Retina (tissue), 1 donor: ENCODE measurements around the gene LRRTM3.

ENCODE experiments used
- DNase-seq: peaks from one replicate; pipeline ENCODE4 v3.0.0-alpha.2; 2016

LRRTM3 gene

DNA sequence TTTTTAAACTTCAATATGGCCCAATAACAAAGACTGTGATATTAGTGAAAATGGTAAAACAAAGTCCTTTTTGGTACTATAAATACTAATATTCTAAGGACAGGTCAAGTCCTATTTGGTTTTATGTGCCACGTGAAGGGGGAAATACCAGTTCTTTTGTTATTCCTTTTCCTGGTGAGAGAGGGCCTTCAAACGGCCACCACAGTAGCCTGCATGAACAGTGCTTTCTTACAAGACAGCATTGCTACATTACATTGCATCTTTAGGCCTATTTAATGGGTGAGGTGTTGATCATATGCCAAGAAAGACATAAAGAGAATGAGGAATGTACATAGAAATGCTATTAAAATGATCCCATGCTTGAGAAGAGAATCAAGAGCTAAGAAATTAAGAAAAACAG, 214.8 kb downstream of the LRRTM3 start:
- DNase-seq: no peak

DNA sequence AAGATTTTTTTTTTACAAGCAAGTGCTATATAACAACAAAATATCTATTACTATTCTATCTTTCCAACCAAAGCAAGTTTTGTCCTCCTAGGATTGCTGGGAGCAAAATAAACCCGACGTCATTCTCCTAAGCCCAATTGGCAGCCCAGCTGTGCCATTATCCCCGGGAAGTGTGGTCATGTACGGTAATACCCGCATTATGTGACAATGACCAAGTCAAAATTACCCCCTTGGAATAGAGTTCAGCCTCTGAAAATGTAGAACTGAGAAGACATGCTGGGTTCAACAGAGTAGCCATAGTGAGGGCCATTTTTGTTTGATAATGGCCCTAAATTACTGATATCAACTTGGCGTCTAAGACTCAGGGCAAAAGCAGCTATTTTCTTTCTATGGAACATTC, 215.5 kb downstream of the LRRTM3 start:
- DNase-seq: no peak

DNA sequence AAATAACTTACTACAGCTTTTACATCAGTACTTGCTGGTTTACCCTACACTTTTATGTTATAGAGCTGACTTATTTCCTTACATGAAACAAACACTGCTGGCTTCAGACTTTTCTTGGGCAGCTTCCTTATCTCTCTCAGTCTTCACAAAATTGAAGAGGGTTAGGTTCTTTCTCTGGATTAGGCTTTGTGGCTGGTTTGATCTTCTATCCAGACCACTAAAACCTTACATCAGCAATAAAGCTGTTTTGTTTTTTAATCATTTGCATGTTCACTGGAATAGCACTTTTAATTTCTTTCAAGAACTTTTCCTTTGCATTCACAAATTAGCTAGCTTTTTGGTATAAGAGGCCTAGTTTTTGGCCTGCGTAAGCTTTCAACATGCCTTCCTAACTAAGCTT, 218.7 kb downstream of the LRRTM3 start:
- DNase-seq: no peak
